ENCODE measurements around the gene GSAP.

The GSAP gene

GRCh38 chr7:77415476-77415822, 700 bp downstream of the GSAP start:
- no peak for TF ChIP-seq CTCF (conservative IDR thresholded peaks at IDR 0.05; ENCODE audit: control insufficient read depth, insufficient read depth, low read depth, low read length)
- no peak for DNase-seq (ENCODE audit: low read depth)
- H3K4me3 ChIP-seq (ENCODE audit: control insufficient read depth, low read depth, low read length): peak overlapping the region; percentile 44

- no peak overlapping the region for H3K4me3 ChIP-seq (ENCODE audit: control insufficient read depth, low read depth, low read length)
- TF ChIP-seq CTCF (conservative IDR thresholded peaks at IDR 0.05; ENCODE audit: control insufficient read depth, insufficient read depth, low read depth, low read length): no peak
- peak; percentile 61 for DNase-seq (ENCODE audit: low read depth)
These were observed 2.2 kb downstream of the GSAP start for GRCh38 chr7:77413861-77414424.

- TF ChIP-seq CTCF (conservative IDR thresholded peaks at IDR 0.05; ENCODE audit: control insufficient read depth, insufficient read depth, low read depth, low read length): no peak
- H3K4me3 ChIP-seq (ENCODE audit: control insufficient read depth, low read depth, low read length): no peak overlapping the region
- DNase-seq (ENCODE audit: low read depth): no peak
These were observed 3.0 kb downstream of the GSAP start for GRCh38 chr7:77413128-77413527.

- no peak overlapping the region for H3K4me3 ChIP-seq (ENCODE audit: control insufficient read depth, low read depth, low read length)
- DNase-seq (ENCODE audit: low read depth): peak; percentile 93
- TF ChIP-seq CTCF (conservative IDR thresholded peaks at IDR 0.05; ENCODE audit: control insufficient read depth, insufficient read depth, low read depth, low read length): no peak
These were observed 6.2 kb downstream of the GSAP start for GRCh38 chr7:77409739-77410547.

- no peak overlapping the region for H3K4me3 ChIP-seq (ENCODE audit: control insufficient read depth, low read depth, low read length)
- peak; percentile 48 for DNase-seq (ENCODE audit: low read depth)
- TF ChIP-seq CTCF (conservative IDR thresholded peaks at IDR 0.05; ENCODE audit: control insufficient read depth, insufficient read depth, low read depth, low read length): no peak
These were observed 7.0 kb downstream of the GSAP start for GRCh38 chr7:77409005-77409738.

GRCh38 chr7:77407906-77408305, 8.2 kb downstream of the GSAP start:
- H3K4me3 ChIP-seq (ENCODE audit: control insufficient read depth, low read depth, low read length): no peak overlapping the region
- no peak for DNase-seq (ENCODE audit: low read depth)
- TF ChIP-seq CTCF (conservative IDR thresholded peaks at IDR 0.05; ENCODE audit: control insufficient read depth, insufficient read depth, low read depth, low read length): no peak

Data from fibroblast of mammary gland (primary cell).